HG02970 (cell line): ENCODE results near the gene SGPL1.
"Not testable (repeated sequence)": the region's sequence is repeated elsewhere in the genome, so short reads cannot be mapped to it uniquely, and the experiment has no call there.

ENCODE experiments used
- ATAC-seq: cut with Tn5 transposase; IDR thresholded peaks from one replicate; pipeline ENCODE4 v1.9.1; 2021; ENCODE audit warnings: mild to moderate bottlenecking, moderate library complexity, moderate number of reproducible peaks; ENCODE audit not compliant: unreplicated experiment, low FRiP score

The SGPL1 gene

GRCh38 chr10:70815504-70816219 lies at the start of gene SGPL1:
Gene SGPL1, plus strand, starts transcription at chr10:70815948. Its CDS starts 906 bp downstream, at chr10:70816854.
- peak; percentile 98 for ATAC-seq

GRCh38 chr10:70768026-70768685 lies 47.6 kb upstream of the SGPL1 start:
- not testable (repeated sequence) for ATAC-seq

GRCh38 chr10:70769121-70769520 lies 46.6 kb upstream of the SGPL1 start:
- ATAC-seq, result no peak

- ATAC-seq, result no peak
Observed at GRCh38 chr10:70770001-70770400, 45.7 kb upstream of the SGPL1 start.

GRCh38 chr10:70770516-70770915 lies 45.2 kb upstream of the SGPL1 start:
- ATAC-seq, result not testable (repeated sequence)

GRCh38 chr10:70771311-70772194 lies 44.2 kb upstream of the SGPL1 start:
- no peak for ATAC-seq

- no peak for ATAC-seq
Observed at GRCh38 chr10:70772627-70773026, 43.1 kb upstream of the SGPL1 start.

GRCh38 chr10:70773461-70773860 lies 42.3 kb upstream of the SGPL1 start:
- no peak for ATAC-seq

- no peak for ATAC-seq
Observed at GRCh38 chr10:70773965-70774809, 41.6 kb upstream of the SGPL1 start.

- ATAC-seq, result no peak
Observed at GRCh38 chr10:70774810-70775678, 40.7 kb upstream of the SGPL1 start.

GRCh38 chr10:70775679-70776454 lies 39.9 kb upstream of the SGPL1 start:
- ATAC-seq, result no peak

- ATAC-seq, result no peak
Observed at GRCh38 chr10:70776455-70777005, 39.2 kb upstream of the SGPL1 start.

- no peak for ATAC-seq
Observed at GRCh38 chr10:70777063-70777875, 38.5 kb upstream of the SGPL1 start.

- no peak for ATAC-seq
Observed at GRCh38 chr10:70778267-70778924, 37.4 kb upstream of the SGPL1 start.

GRCh38 chr10:70779088-70779487 lies 36.7 kb upstream of the SGPL1 start:
- ATAC-seq, result no peak

- no peak for ATAC-seq
Observed at GRCh38 chr10:70779511-70780369, 36.0 kb upstream of the SGPL1 start.
